Osteocyte (in vitro differentiated cells): Measurements from ENCODE around the gene ERCC8. TPM values are rescaled to one million over a fixed set of nuclear protein-coding genes. Genes with fewer than 3 reads are reported as not detected.
"Not testable (repeated sequence)": the region's sequence is repeated elsewhere in the genome, so short reads cannot be mapped to it uniquely, and the experiment has no call there.

Source experiments
- DNase-seq: peaks from one replicate; pipeline ENCODE4 v3.0.0; 2021; ENCODE audit warnings: mixed read lengths; ENCODE audit not compliant: unreplicated experiment; ENCODE audit errors: extremely low spot score
- H3K27ac Mint-ChIP-seq: one replicate; pipeline ENCODE4 v1.8.0; 2021; ENCODE audit warnings: mild to moderate bottlenecking, mixed read lengths; ENCODE audit not compliant: unreplicated experiment
- H3K27me3 Mint-ChIP-seq: one replicate; pipeline ENCODE4 v1.8.0; 2021; ENCODE audit warnings: mixed read lengths; ENCODE audit not compliant: unreplicated experiment
- H3K36me3 Mint-ChIP-seq: one replicate; pipeline ENCODE4 v1.8.0; 2021; ENCODE audit warnings: mixed read lengths; ENCODE audit not compliant: unreplicated experiment
- H3K4me1 Mint-ChIP-seq: one replicate; pipeline ENCODE4 v1.8.0; 2021; ENCODE audit warnings: mixed read lengths; ENCODE audit not compliant: unreplicated experiment
- H3K4me3 Mint-ChIP-seq: one replicate; pipeline ENCODE4 v1.8.0; 2021; ENCODE audit warnings: mild to moderate bottlenecking, moderate library complexity, mixed read lengths; ENCODE audit not compliant: unreplicated experiment
- H3K9me3 Mint-ChIP-seq: one replicate; pipeline ENCODE4 v1.8.0; 2021; ENCODE audit warnings: mixed read lengths; ENCODE audit not compliant: unreplicated experiment
- CTCF ChIP-seq: fragments of 200-600 bp; sonication (generic); IDR thresholded peaks from 2 replicates; pipeline ENCODE4 v1.5.0; 2021; ENCODE audit warnings: antibody characterized with exemption, mild to moderate bottlenecking, moderate library complexity
- total RNA-seq: library from RNA; stranded (reverse); gene quantifications from 2 replicates; pipeline ENCODE4 v1.2.1, GENCODE V29; 2021

The ERCC8 gene
- total RNA-seq, 1 donor from 2014 or later, result 11.3 TPM

- Mint-ChIP-seq H3K9me3 (peaks cover 25% of the 10 kb centered on the region), H3K27ac (no peak overlapping the region), H3K4me1 (no peaks in the 10 kb centered on the region), H3K36me3 (peaks cover 10% of the 10 kb centered on the region), H3K4me3 (no peak overlapping the region), H3K27me3 (no peaks in the 10 kb centered on the region)
- no peak for DNase-seq
- TF ChIP-seq CTCF, result peak; percentile 35
Measured at GRCh38 chr5:60883229-60883628, 61.6 kb downstream of the ERCC8 start.

- H3K27ac Mint-ChIP-seq, result no peak overlapping the region
- H3K4me1 Mint-ChIP-seq, result no peaks in the 10 kb centered on the region
- no peaks in the 10 kb centered on the region for H3K27me3 Mint-ChIP-seq
- H3K9me3 Mint-ChIP-seq, result peaks cover 27% of the 10 kb centered on the region
- H3K36me3 Mint-ChIP-seq, result peaks cover 14% of the 10 kb centered on the region
- no peak for DNase-seq
- no peak overlapping the region for H3K4me3 Mint-ChIP-seq
- TF ChIP-seq CTCF, result no peak
Measured at GRCh38 chr5:60872892-60873291, 72.0 kb downstream of the ERCC8 start.

- Mint-ChIP-seq H3K9me3 (peaks cover 26% of the 10 kb centered on the region), H3K4me1 (no peaks in the 10 kb centered on the region), H3K4me3 (no peak overlapping the region), H3K27ac (no peak overlapping the region), H3K36me3 (peaks cover 14% of the 10 kb centered on the region), H3K27me3 (no peaks in the 10 kb centered on the region)
- DNase-seq, result no peak
- no peak for TF ChIP-seq CTCF
Measured at GRCh38 chr5:60870857-60871256, 74.0 kb downstream of the ERCC8 start.

GRCh38 chr5:60860572-60860971 lies 84.3 kb downstream of the ERCC8 start:
- not testable (repeated sequence) for H3K27me3 Mint-ChIP-seq, H3K9me3 Mint-ChIP-seq, H3K4me3 Mint-ChIP-seq, H3K27ac Mint-ChIP-seq, H3K4me1 Mint-ChIP-seq, H3K36me3 Mint-ChIP-seq, DNase-seq

GRCh38 chr5:60856066-60856465 lies 88.8 kb downstream of the ERCC8 start:
- H3K36me3 Mint-ChIP-seq, result no peaks in the 10 kb centered on the region

More at GRCh38 chr5:60856066-60856465, 88.8 kb downstream of the ERCC8 start:
- Mint-ChIP-seq H3K27me3 (peaks cover 4% of the 10 kb centered on the region), H3K4me3 (no peak overlapping the region), H3K4me1 (no peaks in the 10 kb centered on the region), H3K27ac (no peak overlapping the region), H3K9me3 (no peaks in the 10 kb centered on the region)
- no peak for DNase-seq
- TF ChIP-seq CTCF, result no peak
